PC-3 (cell line): ENCODE measurements around the gene PLPP3.

Experiments
- EZH2 ChIP-seq: fragments of 300-600 bp; sonication (generic); IDR thresholded peaks from one replicate; pipeline ENCODE4 v1.6.1; 2017; ENCODE audit warnings: antibody characterized with exemption, mild to moderate bottlenecking, low read length; ENCODE audit not compliant: unreplicated experiment
- EZH2phosphoT487 ChIP-seq: fragments of 300-600 bp; sonication (generic); IDR thresholded peaks from 2 replicates; pipeline ENCODE4 v1.6.1; 2018; ENCODE audit warnings: mild to moderate bottlenecking, antibody characterized with exemption, low read length, borderline replicate concordance
- TF ChIP-seq, protein P1 (sequence below): fragments of 300-600 bp; sonication (generic); conservative IDR thresholded peaks from 2 replicates; pipeline ENCODE4 v1.5.1; 2017; ENCODE audit warnings: antibody characterized with exemption, low read depth, mild to moderate bottlenecking, low read length

DNA sequence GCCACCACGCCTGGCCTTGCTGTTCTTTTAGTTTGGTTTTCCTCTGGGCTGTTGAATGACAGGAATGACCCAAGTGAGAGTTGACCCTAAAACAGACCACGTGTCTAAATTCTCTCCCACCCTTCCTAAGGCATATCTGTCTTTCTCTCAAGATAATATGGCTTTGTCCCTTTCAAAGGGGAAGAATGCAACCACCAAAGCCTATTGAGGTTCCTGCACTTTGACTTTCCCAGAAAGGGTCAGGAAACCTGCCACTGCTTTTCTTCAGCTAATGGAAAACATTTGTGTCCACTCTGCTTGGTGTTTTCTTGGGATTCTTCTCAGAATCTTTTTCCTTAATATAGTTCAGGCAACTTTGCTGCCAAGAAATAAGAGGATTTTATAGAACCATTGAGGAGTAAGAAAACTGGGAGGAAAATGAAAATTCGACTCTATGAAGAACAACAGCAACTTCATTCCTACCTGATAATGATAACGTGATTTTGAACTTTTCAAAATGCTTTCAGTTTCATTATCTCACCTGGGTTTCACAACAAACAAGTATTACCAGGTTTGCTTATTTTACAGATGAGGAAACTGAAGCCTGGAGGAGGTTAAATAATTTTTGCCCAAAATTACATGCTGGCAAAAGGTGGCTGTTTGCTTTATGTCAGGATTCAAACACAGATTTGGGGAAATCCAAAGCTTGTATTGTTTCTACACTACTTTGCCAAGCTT is 6.9 kb downstream of the PLPP3 start:
- TF ChIP-seq, protein P1, sequence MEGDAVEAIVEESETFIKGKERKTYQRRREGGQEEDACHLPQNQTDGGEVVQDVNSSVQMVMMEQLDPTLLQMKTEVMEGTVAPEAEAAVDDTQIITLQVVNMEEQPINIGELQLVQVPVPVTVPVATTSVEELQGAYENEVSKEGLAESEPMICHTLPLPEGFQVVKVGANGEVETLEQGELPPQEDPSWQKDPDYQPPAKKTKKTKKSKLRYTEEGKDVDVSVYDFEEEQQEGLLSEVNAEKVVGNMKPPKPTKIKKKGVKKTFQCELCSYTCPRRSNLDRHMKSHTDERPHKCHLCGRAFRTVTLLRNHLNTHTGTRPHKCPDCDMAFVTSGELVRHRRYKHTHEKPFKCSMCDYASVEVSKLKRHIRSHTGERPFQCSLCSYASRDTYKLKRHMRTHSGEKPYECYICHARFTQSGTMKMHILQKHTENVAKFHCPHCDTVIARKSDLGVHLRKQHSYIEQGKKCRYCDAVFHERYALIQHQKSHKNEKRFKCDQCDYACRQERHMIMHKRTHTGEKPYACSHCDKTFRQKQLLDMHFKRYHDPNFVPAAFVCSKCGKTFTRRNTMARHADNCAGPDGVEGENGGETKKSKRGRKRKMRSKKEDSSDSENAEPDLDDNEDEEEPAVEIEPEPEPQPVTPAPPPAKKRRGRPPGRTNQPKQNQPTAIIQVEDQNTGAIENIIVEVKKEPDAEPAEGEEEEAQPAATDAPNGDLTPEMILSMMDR: no peak
- TF ChIP-seq EZH2 (no peak), EZH2phosphoT487 (no peak)
